Fibroblast of mammary gland (primary cell): ENCODE measurements around the gene LIMS4.
"Not testable (repeated sequence)": the region's sequence is repeated elsewhere in the genome, so short reads cannot be mapped to it uniquely, and the experiment has no call there.

Experiments used
- DNase-seq: peaks from one replicate; pipeline ENCODE4 v3.0.0-alpha.2; 2010; ENCODE audit warnings: low read depth
- H3K4me3 ChIP-seq: 2 replicates; pipeline ENCODE4 v1.5.1; 2011; ENCODE audit warnings: low read depth, mild to moderate bottlenecking, low read length, moderate library complexity; ENCODE audit not compliant: control insufficient read depth

The LIMS4 gene

GRCh38 chr2:110456291-110457213 lies 16.1 kb downstream of the LIMS4 start:
- not testable (repeated sequence) for H3K4me3 ChIP-seq, DNase-seq

GRCh38 chr2:110455080-110455670 lies 17.4 kb downstream of the LIMS4 start:
- H3K4me3 ChIP-seq, DNase-seq: not testable (repeated sequence)

- not testable (repeated sequence) for DNase-seq
Measured at GRCh38 chr2:110450951-110451350, 21.7 kb downstream of the LIMS4 start.

GRCh38 chr2:110449127-110449947 lies 23.3 kb downstream of the LIMS4 start:
- not testable (repeated sequence) for H3K4me3 ChIP-seq, DNase-seq

More at GRCh38 chr2:110450951-110451350, 21.7 kb downstream of the LIMS4 start:
- H3K4me3 ChIP-seq = not testable (repeated sequence)

GRCh38 chr2:110446644-110447043 lies 26.0 kb downstream of the LIMS4 start:
- not testable (repeated sequence) for H3K4me3 ChIP-seq, DNase-seq

- H3K4me3 ChIP-seq, DNase-seq: not testable (repeated sequence)
Measured at GRCh38 chr2:110443305-110444005, 29.2 kb downstream of the LIMS4 start.

GRCh38 chr2:110441905-110442304 lies 30.7 kb downstream of the LIMS4 start:
- not testable (repeated sequence) for DNase-seq, H3K4me3 ChIP-seq

- DNase-seq, H3K4me3 ChIP-seq: not testable (repeated sequence)
Measured at GRCh38 chr2:110434565-110434964, 38.1 kb downstream of the LIMS4 start.

- not testable (repeated sequence) for DNase-seq, H3K4me3 ChIP-seq
Measured at GRCh38 chr2:110425725-110426124, 46.9 kb downstream of the LIMS4 start.

- H3K4me3 ChIP-seq, DNase-seq: not testable (repeated sequence)
Measured at GRCh38 chr2:110424421-110424820, 48.2 kb downstream of the LIMS4 start.

- DNase-seq = not testable (repeated sequence)
Measured at GRCh38 chr2:110423574-110423962, 49.0 kb downstream of the LIMS4 start.

GRCh38 chr2:110422852-110423573 lies 49.6 kb downstream of the LIMS4 start:
- not testable (repeated sequence) for H3K4me3 ChIP-seq, DNase-seq

More at GRCh38 chr2:110423574-110423962, 49.0 kb downstream of the LIMS4 start:
- not testable (repeated sequence) for H3K4me3 ChIP-seq

- DNase-seq = not testable (repeated sequence)
Measured at GRCh38 chr2:110420641-110421354, 51.8 kb downstream of the LIMS4 start.

GRCh38 chr2:110407142-110407541 lies 65.5 kb downstream of the LIMS4 start:
- H3K4me3 ChIP-seq, DNase-seq: not testable (repeated sequence)

More at GRCh38 chr2:110420641-110421354, 51.8 kb downstream of the LIMS4 start:
- not testable (repeated sequence) for H3K4me3 ChIP-seq

GRCh38 chr2:110404988-110405387 lies 67.6 kb downstream of the LIMS4 start:
- DNase-seq, H3K4me3 ChIP-seq: not testable (repeated sequence)

GRCh38 chr2:110404246-110404645 lies 68.4 kb downstream of the LIMS4 start:
- DNase-seq, H3K4me3 ChIP-seq: not testable (repeated sequence)
